ENCODE measurements around the gene NECTIN1. TPM values are rescaled to one million over a fixed set of nuclear protein-coding genes. Genes with fewer than 3 reads are reported as not detected.

Gene NECTIN1
- total RNA-seq, 1 experiment from 2014 or later = 19.9 TPM

- H3K27ac ChIP-seq (ENCODE audit: low read length) = no peak overlapping the region
- peak; percentile 4 for ATAC-seq
- DNase-seq = peak; percentile 39
- H3K4me2 ChIP-seq (ENCODE audit: low read length) = peak overlapping the region; percentile 91
- H3K79me2 ChIP-seq (ENCODE audit: low read length) = peaks cover 52% of the 10 kb centered on the region
- no peaks in the 10 kb centered on the region for H3K9me2 ChIP-seq (replicated peaks; ENCODE audit: low read length)
- no peaks in the 10 kb centered on the region for H3K36me3 ChIP-seq (ENCODE audit: low read depth, low read length)
- H3K9ac ChIP-seq (ENCODE audit: low read length) = peak overlapping the region; percentile 68
- H3K27me3 ChIP-seq (ENCODE audit: low read length) = no peaks in the 10 kb centered on the region
- no peaks in the 10 kb centered on the region for H3K9me3 ChIP-seq (ENCODE audit: low read length)
- ChIA-PET POLR2A (ENCODE audit: unreplicated experiment) (no interaction called here), CTCF (interaction anchor here (0.9 kb wide), 1 partner anchor 54 kb away, joined by 3 read pairs; no protein-coding TSS in a partner anchor)
- H3F3A ChIP-seq (ENCODE audit: low read length, unreplicated experiment) = no peaks in the 10 kb centered on the region
- intact Hi-C loops (cut with micrococcal nuclease) = loop anchor here (10.0 kb wide), 1 partner anchor 133 kb away; no protein-coding TSS in a partner anchor
- no TSS peak for BruUV-seq (replicated peaks)
- peaks cover 22% of the 10 kb centered on the region for H3K4me1 ChIP-seq (ENCODE audit: insufficient read depth, low read length)
- TF ChIP-seq EZH2phosphoT487 (IDR thresholded peaks at IDR 0.05; ENCODE audit: borderline replicate concordance, low read length) = no peak
- TF ChIP-seq, protein P1, sequence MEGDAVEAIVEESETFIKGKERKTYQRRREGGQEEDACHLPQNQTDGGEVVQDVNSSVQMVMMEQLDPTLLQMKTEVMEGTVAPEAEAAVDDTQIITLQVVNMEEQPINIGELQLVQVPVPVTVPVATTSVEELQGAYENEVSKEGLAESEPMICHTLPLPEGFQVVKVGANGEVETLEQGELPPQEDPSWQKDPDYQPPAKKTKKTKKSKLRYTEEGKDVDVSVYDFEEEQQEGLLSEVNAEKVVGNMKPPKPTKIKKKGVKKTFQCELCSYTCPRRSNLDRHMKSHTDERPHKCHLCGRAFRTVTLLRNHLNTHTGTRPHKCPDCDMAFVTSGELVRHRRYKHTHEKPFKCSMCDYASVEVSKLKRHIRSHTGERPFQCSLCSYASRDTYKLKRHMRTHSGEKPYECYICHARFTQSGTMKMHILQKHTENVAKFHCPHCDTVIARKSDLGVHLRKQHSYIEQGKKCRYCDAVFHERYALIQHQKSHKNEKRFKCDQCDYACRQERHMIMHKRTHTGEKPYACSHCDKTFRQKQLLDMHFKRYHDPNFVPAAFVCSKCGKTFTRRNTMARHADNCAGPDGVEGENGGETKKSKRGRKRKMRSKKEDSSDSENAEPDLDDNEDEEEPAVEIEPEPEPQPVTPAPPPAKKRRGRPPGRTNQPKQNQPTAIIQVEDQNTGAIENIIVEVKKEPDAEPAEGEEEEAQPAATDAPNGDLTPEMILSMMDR (conservative IDR thresholded peaks at IDR 0.05; ENCODE audit: low read depth, low read length) = no peak
- TF ChIP-seq EZH2 (IDR thresholded peaks at IDR 0.05; ENCODE audit: low read length, unreplicated experiment) = no peak
- H2AFZ ChIP-seq (ENCODE audit: low read length) = peak overlapping the region; percentile 71
- H3K4me3 ChIP-seq (ENCODE audit: low read length) = peak overlapping the region; percentile 97
- H4K20me1 ChIP-seq (ENCODE audit: low read length) = peaks cover 32% of the 10 kb centered on the region; the same call in 1 of the 2 replicates
Observed at GRCh38 chr11:119728211-119728626, 781 bp downstream of the NECTIN1 start.

GRCh38 chr11:119727523-119728151, 1.4 kb downstream of the NECTIN1 start:
- DNase-seq (peak; percentile 60), ATAC-seq (peak; percentile 10; the same call in 1 of the 2 replicates)
- TF ChIP-seq EZH2 (IDR thresholded peaks at IDR 0.05; ENCODE audit: low read length, unreplicated experiment) (no peak), EZH2phosphoT487 (IDR thresholded peaks at IDR 0.05; ENCODE audit: borderline replicate concordance, low read length) (no peak)
- TF ChIP-seq, protein P1 (conservative IDR thresholded peaks at IDR 0.05; ENCODE audit: low read depth, low read length) = peak; percentile 51
- Histone ChIP-seq H3K9ac (ENCODE audit: low read length) (peak overlapping the region; percentile 68), H3K4me2 (ENCODE audit: low read length) (peak overlapping the region; percentile 91), H3K36me3 (ENCODE audit: low read depth, low read length) (no peaks in the 10 kb centered on the region), H3K9me2 (replicated peaks; ENCODE audit: low read length) (no peaks in the 10 kb centered on the region), H3K79me2 (ENCODE audit: low read length) (peaks cover 53% of the 10 kb centered on the region), H3K9me3 (ENCODE audit: low read length) (no peaks in the 10 kb centered on the region), H4K20me1 (ENCODE audit: low read length) (peaks cover 32% of the 10 kb centered on the region; the same call in 1 of the 2 replicates), H3K4me3 (ENCODE audit: low read length) (peak overlapping the region; percentile 97), H2AFZ (ENCODE audit: low read length) (peak overlapping the region; percentile 71), H3K4me1 (ENCODE audit: insufficient read depth, low read length) (peaks cover 22% of the 10 kb centered on the region), H3F3A (ENCODE audit: low read length, unreplicated experiment) (no peaks in the 10 kb centered on the region), H3K27me3 (ENCODE audit: low read length) (no peaks in the 10 kb centered on the region), H3K27ac (ENCODE audit: low read length) (no peak overlapping the region)
- BruUV-seq (replicated peaks) = TSS peak; percentile 34
- POLR2A ChIA-PET (ENCODE audit: unreplicated experiment) = no interaction called here
- CTCF ChIA-PET = interaction anchor here (0.9 kb wide), 1 partner anchor 54 kb away, joined by 3 read pairs; no protein-coding TSS in a partner anchor
- intact Hi-C loops (cut with micrococcal nuclease) = loop anchor here (10.0 kb wide), 1 partner anchor 133 kb away; no protein-coding TSS in a partner anchor

All from PC-3 (cell line).